ENCODE data around the gene TMEM190. TPM values are rescaled to one million over a fixed set of nuclear protein-coding genes. Genes with fewer than 3 reads are reported as not detected.

Gene TMEM190
- total RNA-seq, 1 experiment from 2014 or later, result not detected

GRCh38 chr19:55360902-55361301 lies 15.7 kb upstream of the TMEM190 start:
- no peak for TF ChIP-seq CTCF (conservative IDR thresholded peaks at IDR 0.05; ENCODE audit: low read depth, low read length)
- no peak for TF ChIP-seq EZH2 (IDR thresholded peaks at IDR 0.05; ENCODE audit: borderline replicate concordance, low read depth, low read length, poor library complexity, severe bottlenecking)
- H3K36me3 ChIP-seq (ENCODE audit: insufficient read depth, low read length, poor library complexity, severe bottlenecking), result no peaks in the 10 kb centered on the region
- no peak overlapping the region for H3K4me3 ChIP-seq (ENCODE audit: low read depth, low read length, poor library complexity, severe bottlenecking)
- peaks cover under 1% of the 10 kb centered on the region for H3K27me3 ChIP-seq (replicated peaks; ENCODE audit: insufficient read depth, low read depth, low read length, poor library complexity)
- H3K4me1 ChIP-seq (ENCODE audit: insufficient read depth, low read length, poor library complexity, severe bottlenecking), result no peaks in the 10 kb centered on the region
- no peaks in the 10 kb centered on the region for H3K9me3 ChIP-seq (ENCODE audit: low read depth, low read length, poor library complexity, severe bottlenecking)
- ChIA-PET CTCF (no interaction called here), POLR2A (ENCODE audit: low non-redundant PET) (no interaction called here)
- intact Hi-C loops (cut with micrococcal nuclease; ENCODE audit: unreplicated experiment), result no loop called here
- DNase-seq (ENCODE audit: low spot score), result no peak
- no TSS peak for BruUV-seq (replicated peaks)
- no peak overlapping the region for H3K27ac ChIP-seq (ENCODE audit: low read depth, low read length, poor library complexity, severe bottlenecking)

- CTCF ChIA-PET, result no interaction called here
- Histone ChIP-seq H3K27me3 (replicated peaks; ENCODE audit: insufficient read depth, low read depth, low read length, poor library complexity) (no peaks in the 10 kb centered on the region), H3K4me1 (ENCODE audit: insufficient read depth, low read length, poor library complexity, severe bottlenecking) (no peaks in the 10 kb centered on the region), H3K4me3 (ENCODE audit: low read depth, low read length, poor library complexity, severe bottlenecking) (no peak overlapping the region), H3K9me3 (ENCODE audit: low read depth, low read length, poor library complexity, severe bottlenecking) (no peaks in the 10 kb centered on the region), H3K36me3 (ENCODE audit: insufficient read depth, low read length, poor library complexity, severe bottlenecking) (no peaks in the 10 kb centered on the region), H3K27ac (ENCODE audit: low read depth, low read length, poor library complexity, severe bottlenecking) (no peak overlapping the region)
- BruUV-seq (replicated peaks), result no TSS peak
- no peak for TF ChIP-seq CTCF (conservative IDR thresholded peaks at IDR 0.05; ENCODE audit: low read depth, low read length)
- no peak for TF ChIP-seq EZH2 (IDR thresholded peaks at IDR 0.05; ENCODE audit: borderline replicate concordance, low read depth, low read length, poor library complexity, severe bottlenecking)
- intact Hi-C loops (cut with micrococcal nuclease; ENCODE audit: unreplicated experiment), result no loop called here
- no peak for DNase-seq (ENCODE audit: low spot score)
- POLR2A ChIA-PET (ENCODE audit: low non-redundant PET), result no interaction called here
These were observed 14.2 kb upstream of the TMEM190 start for GRCh38 chr19:55362174-55362989.

- H3K9me3 ChIP-seq (ENCODE audit: low read depth, low read length, poor library complexity, severe bottlenecking), result no peaks in the 10 kb centered on the region
- H3K4me3 ChIP-seq (ENCODE audit: low read depth, low read length, poor library complexity, severe bottlenecking), result no peak within 1 kb of the TSS
- ChIA-PET POLR2A (ENCODE audit: low non-redundant PET) (no interaction called here), CTCF (no interaction called here)
- intact Hi-C loops (cut with micrococcal nuclease; ENCODE audit: unreplicated experiment), result no loop called here
- no peaks in the 10 kb centered on the region for H3K27me3 ChIP-seq (replicated peaks; ENCODE audit: insufficient read depth, low read depth, low read length, poor library complexity)
- no peak for TF ChIP-seq EZH2 (IDR thresholded peaks at IDR 0.05; ENCODE audit: borderline replicate concordance, low read depth, low read length, poor library complexity, severe bottlenecking)
- no peak for TF ChIP-seq CTCF (conservative IDR thresholded peaks at IDR 0.05; ENCODE audit: low read depth, low read length)
- DNase-seq (ENCODE audit: low spot score), result no peak
- H3K27ac ChIP-seq (ENCODE audit: low read depth, low read length, poor library complexity, severe bottlenecking), result no peak within 1 kb of the TSS
- no peaks in the 10 kb centered on the region for H3K4me1 ChIP-seq (ENCODE audit: insufficient read depth, low read length, poor library complexity, severe bottlenecking)
- no TSS peak for BruUV-seq (replicated peaks)
- no peaks in the 10 kb centered on the region for H3K36me3 ChIP-seq (ENCODE audit: insufficient read depth, low read length, poor library complexity, severe bottlenecking)
These were observed 13.5 kb upstream of the TMEM190 start, which contains the start of gene GARIN5B for GRCh38 chr19:55362990-55363716. GARIN5B (minus strand) TSS chr19:55363260; CDS start chr19:55363066, 194 bp downstream.

All from A673 (cell line).